IPS-NIHi7 (cell line): ENCODE results near the gene SCG5.
"Not testable (repeated sequence)": the region's sequence is repeated elsewhere in the genome, so short reads cannot be mapped to it uniquely, and the experiment has no call there.

Experiments used
- DNase-seq: peaks from one replicate; pipeline ENCODE4 v3.0.0; 2012; ENCODE audit warnings: mixed read lengths; ENCODE audit errors: extremely low spot score

Gene SCG5

GRCh38 chr15:32641517-32642059 is at the start of gene SCG5:
Gene SCG5 (plus strand): TSS chr15:32641710. CDS start chr15:32643593, 1,883 bp downstream.
- DNase-seq, result peak; percentile 92

GRCh38 chr15:32593151-32593550 is 48.4 kb upstream of the SCG5 start, which contains the start of gene GOLGA8N:
Gene GOLGA8N (plus strand): TSS chr15:32593456.
- not testable (repeated sequence) for DNase-seq

GRCh38 chr15:32609518-32609917 is 32.0 kb upstream of the SCG5 start:
- DNase-seq, result not testable (repeated sequence)

- DNase-seq, result not testable (repeated sequence)
These were observed 30.8 kb upstream of the SCG5 start for GRCh38 chr15:32610719-32611118.

GRCh38 chr15:32614712-32615050 is 26.8 kb upstream of the SCG5 start:
- DNase-seq, result not testable (repeated sequence)

GRCh38 chr15:32615051-32615870 is 26.2 kb upstream of the SCG5 start, which contains the start of gene ARHGAP11A:
Gene ARHGAP11A (plus strand): TSS chr15:32615504. CDS start chr15:32616212, 708 bp downstream.
- not testable (repeated sequence) for DNase-seq

- not testable (repeated sequence) for DNase-seq
These were observed 25.6 kb upstream of the SCG5 start for GRCh38 chr15:32615871-32616426.

- no peak for DNase-seq
These were observed 5.1 kb upstream of the SCG5 start for GRCh38 chr15:32636410-32636809.

- DNase-seq, result no peak
These were observed 4.5 kb upstream of the SCG5 start for GRCh38 chr15:32636908-32637567.

GRCh38 chr15:32637704-32638103 is 3.8 kb upstream of the SCG5 start:
- DNase-seq, result no peak

GRCh38 chr15:32642667-32643435 is 1.3 kb downstream of the SCG5 start:
- DNase-seq, result no peak

- DNase-seq, result no peak
These were observed 2.5 kb downstream of the SCG5 start for GRCh38 chr15:32643907-32644445.

- DNase-seq, result no peak
These were observed 4.8 kb downstream of the SCG5 start for GRCh38 chr15:32646291-32646690.

- peak; percentile 56 for DNase-seq
These were observed 7.8 kb downstream of the SCG5 start for GRCh38 chr15:32649342-32649741.

GRCh38 chr15:32651229-32651837 is 9.8 kb downstream of the SCG5 start:
- peak; percentile 83 for DNase-seq

GRCh38 chr15:32652178-32652577 is 10.7 kb downstream of the SCG5 start:
- no peak for DNase-seq

GRCh38 chr15:32656091-32656490 is 14.6 kb downstream of the SCG5 start:
- DNase-seq, result no peak

- DNase-seq, result no peak
These were observed 15.0 kb downstream of the SCG5 start for GRCh38 chr15:32656496-32656895.

- no peak for DNase-seq
These were observed 15.8 kb downstream of the SCG5 start for GRCh38 chr15:32657198-32657883.

GRCh38 chr15:32657941-32658340 is 16.4 kb downstream of the SCG5 start:
- no peak for DNase-seq
